ENCODE results near the gene ADARB2.
"Not testable (repeated sequence)": the region's sequence is repeated elsewhere in the genome, so short reads cannot be mapped to it uniquely, and the experiment has no call there.

Gene ADARB2

DNA sequence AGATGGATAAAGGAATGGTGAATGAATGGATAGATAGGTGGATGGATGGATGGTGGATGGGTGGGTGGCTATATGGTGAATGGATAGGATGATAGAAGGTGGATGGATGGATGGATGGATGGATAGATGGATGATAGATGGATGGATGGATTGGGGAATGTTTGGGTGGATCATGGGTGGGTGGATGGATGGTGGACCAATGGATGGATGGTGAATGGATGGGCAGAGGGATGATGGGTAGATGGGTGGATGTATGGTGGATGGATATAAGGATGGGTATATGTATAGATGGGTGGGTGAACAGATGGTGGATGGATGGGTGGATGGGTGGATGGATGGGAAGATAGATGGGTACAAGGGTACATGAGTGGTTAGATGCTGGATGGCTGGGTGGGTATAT lies 322.4 kb downstream of the ADARB2 start:
- DNase-seq, result no peak

DNA sequence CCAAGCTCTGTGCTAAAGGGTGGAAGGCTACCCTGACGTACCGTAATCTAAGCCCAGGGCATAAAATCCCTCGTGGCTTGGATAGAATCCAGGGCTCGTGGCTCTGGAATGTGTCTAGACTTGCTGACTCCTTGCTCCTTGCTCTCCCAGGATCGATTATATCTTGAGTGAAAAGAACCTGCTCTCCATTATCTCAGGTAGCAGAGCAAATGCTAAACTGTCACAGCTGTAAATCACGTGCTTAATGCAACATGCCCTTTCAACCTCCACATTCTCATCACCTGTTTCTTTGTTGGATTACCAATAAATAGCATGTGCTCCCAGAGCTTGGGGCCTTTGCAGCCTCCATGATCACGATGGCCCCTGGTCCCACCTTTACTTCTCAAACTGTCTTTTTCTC lies 323.0 kb downstream of the ADARB2 start:
- DNase-seq, result not testable (repeated sequence)

DNA sequence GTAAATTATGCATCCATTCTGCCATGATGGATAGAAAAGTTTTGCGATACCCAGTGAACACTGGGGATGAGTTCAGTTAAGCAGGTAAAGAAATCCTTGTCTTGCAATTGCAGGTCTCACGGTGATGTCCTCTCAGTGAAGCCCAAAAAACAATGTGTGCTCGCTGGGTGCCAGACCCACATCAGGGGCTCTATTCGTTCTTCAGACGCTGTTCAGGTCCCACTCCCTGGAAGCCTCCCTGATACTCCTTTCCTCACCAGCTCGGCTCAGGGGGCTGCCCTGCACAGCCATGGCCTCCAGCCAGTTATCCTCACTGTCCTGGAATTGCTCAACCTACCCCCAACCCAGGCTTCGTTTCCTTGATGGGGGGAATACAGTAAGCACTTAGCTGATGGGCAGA lies 323.5 kb downstream of the ADARB2 start:
- DNase-seq, result no peak

DNA sequence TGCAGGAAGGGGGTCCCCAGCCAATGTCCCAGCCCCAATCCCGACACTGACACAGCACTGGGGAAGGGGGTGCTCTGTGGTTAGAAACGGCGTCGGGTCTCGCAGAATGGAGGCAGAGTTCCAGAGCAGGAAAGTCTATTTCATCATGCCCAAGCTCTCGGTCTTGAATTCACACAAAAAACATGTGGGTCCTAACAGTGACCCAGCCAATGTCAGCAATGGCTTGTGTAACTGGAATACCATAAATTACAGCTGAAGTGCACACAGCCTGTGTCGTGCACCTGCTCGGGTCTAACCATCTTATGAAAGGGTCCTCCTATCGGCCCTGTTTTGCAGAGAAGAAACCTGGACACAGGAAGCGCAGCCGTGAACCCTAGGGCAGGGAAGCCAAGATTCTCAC lies 324.1 kb downstream of the ADARB2 start:
- no peak for DNase-seq

DNA sequence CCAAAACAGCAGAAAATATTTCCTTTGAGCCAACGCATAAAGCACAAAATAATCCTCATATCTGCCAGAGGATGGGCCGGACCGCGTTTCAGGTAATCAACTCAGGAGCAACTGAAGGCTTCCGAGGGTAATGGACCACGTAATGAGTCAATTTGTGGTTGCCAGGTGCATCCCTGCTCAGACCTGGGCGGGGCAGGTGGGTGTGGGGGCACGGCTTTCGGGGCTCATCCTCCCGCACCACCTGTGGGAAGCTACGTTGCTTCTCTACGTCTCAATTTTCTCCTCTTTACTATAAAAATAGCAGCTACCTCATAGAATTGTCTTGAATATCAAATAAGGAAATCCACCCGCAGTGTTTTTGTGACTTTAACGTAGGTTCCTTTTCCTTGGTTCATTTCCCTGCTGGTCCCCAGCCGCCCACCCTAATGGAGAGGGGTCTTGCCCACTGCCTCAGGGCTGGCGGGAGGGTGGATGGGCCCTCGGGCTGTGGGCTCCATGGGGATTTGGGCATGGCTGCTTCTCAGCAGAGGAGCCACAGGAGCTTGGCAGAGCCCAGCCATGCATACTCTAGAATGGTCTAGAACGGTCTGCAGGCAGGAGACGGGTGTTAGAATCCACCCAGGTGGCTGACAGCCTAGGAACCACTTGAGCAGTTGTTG lies 324.7 kb downstream of the ADARB2 start:
- no peak for DNase-seq

DNA sequence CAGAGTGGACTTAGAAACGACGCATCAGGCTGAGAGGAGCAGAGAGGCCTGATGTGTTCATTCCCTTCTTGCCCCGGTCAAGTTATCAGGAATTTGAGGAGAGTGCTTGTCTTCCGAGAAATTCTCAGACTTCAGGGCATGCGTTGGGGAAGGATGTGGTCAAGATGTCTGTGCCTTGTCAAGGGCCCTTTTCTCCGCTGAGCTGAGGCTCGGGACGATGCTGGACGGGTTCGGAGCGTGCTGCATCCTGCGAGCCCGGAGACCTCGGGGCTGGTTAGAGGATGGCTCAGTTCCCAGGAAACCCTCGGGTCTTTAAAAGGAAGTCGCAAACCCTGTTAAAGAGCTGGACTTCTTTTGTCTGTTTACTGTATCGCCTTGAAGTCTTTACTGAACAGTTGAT lies 325.4 kb downstream of the ADARB2 start:
- no peak for DNase-seq

DNA sequence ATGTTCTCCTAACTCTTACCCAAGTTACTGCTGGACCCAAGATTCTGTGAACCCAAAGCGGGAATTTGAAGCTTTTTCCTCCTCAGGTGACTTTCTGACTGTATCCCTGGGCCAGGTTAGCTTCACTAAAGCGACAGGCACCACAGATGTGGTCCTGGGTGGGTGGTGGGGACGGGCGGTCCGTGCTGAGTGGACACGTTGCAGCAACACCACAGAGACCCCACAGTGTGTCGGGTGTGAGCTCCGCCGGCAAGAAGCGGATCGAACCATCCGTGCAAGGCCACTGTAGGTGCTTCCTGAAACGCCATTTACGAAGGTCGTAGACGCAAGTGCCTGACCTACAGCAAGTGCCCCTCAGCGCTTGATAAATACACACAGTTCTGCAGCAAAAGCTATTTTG lies 325.9 kb downstream of the ADARB2 start:
- DNase-seq, result no peak

DNA sequence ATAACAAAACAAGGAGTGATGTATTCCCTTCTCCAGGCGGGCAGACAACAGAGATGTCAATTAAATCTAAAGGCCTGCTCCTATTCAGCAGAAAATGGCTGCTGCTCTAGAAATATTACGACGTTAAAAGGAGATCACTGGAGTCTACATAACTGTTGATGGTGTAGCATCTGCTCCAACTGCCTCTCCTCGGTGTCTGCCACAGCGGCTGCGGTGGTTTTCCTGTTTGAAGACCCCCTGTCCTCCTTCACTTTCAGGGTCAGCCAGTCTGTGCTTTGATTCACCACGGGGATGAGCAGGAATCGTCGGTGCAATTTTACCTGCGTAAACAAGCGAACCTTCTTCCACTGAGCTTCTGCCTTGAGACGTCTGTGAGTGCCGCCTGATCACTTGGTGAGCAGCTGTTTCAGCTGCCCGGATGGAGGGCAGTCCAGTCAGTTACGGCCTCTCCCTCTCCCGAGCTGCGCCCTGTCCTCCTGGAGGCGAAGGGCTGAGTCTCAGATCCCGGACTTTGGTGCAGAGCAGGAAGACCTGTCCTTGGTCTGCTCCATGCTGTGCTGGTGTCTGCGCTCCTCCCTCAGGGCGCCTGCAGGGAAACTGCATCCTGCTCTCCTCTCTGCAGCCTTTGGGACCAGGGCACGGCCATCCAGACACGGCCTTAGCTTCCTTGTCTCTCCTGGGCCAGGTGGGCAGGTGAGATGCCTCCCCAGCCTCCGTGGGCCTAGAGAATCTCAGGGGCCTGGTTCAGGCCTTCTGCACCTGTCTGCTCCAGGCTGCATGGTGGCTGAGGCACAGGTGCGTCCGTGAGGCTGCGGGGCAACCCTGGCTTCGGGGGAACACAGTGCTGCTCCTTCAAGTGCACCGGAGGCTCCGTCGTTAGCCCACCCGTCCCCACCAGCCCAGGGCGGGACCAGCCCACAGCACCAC lies 326.6 kb downstream of the ADARB2 start:
- no peak for DNase-seq

DNA sequence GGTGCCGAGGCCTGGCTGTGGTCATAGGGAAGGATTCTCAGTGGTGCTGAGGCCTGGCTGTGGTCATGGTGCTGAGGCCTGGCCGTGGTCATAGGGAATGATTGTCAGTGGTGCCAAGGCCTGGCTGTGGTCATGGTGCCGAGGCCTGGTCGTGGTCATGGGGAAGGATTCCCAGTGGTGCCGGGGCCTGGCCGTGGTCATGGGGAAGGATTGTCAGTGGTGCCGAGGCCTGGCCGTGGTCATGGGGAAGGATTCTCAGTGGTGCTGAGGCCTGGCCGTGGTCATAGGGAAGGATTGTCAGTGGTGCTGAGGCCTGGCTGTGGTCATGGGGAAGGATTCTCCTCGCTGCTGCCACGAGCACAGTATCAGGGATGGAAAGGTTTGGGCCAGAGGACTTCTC lies 327.3 kb downstream of the ADARB2 start:
- DNase-seq, result no peak

DNA sequence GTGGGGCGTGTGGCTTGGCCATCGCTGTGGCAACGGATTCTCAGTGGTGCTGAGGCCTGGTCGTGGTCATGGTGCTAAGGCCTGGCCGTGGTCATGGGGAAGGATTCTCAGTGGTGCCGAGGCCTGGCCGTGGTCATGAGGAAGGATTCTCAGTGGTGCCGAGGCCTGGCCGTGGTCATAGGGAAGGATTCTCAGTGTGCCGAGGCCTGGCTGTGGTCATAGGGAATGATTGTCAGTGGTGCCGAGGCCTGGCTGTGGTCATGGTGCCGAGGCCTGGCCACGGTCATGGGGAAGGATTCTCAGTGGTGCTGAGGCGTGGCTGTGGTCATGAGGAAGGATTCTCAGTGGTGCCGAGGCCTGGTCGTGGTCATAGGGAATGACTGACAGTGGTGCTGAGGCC lies 327.9 kb downstream of the ADARB2 start:
- no peak for DNase-seq

DNA sequence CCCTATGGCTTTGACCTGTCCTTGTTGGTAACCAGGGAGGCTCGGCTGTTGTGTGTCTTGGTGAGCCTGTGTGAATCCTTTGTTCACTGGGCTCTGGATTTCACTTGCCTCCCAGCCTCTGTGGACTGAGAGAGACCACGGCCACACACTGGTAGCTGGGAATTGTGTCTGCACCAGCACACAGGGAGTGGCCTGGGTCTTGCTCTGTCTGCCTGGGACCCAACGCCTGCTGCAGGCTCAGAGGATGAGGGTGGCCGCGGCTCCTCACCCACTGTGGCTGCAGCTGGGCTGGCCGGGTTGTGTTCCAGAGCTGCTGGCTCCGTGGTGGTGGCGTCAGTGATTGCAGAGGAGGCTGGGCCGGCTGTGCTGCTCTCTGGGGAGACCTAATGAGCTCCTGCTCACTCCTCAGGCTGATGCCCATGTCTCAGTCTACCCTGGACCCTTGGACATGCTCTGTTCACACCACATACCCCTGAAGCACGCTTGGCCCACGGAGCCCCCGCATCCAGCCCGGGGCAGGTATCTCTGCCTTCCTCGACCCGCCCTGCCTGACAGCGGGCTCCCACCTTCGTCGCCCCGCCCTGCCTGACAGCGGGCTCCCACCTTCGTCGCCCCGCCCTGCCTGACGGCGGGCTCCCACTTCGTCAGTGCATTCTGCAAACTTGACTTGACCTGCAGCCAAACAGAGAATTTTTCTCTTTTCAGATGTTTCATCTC lies 328.5 kb downstream of the ADARB2 start:
- no peak for DNase-seq

DNA sequence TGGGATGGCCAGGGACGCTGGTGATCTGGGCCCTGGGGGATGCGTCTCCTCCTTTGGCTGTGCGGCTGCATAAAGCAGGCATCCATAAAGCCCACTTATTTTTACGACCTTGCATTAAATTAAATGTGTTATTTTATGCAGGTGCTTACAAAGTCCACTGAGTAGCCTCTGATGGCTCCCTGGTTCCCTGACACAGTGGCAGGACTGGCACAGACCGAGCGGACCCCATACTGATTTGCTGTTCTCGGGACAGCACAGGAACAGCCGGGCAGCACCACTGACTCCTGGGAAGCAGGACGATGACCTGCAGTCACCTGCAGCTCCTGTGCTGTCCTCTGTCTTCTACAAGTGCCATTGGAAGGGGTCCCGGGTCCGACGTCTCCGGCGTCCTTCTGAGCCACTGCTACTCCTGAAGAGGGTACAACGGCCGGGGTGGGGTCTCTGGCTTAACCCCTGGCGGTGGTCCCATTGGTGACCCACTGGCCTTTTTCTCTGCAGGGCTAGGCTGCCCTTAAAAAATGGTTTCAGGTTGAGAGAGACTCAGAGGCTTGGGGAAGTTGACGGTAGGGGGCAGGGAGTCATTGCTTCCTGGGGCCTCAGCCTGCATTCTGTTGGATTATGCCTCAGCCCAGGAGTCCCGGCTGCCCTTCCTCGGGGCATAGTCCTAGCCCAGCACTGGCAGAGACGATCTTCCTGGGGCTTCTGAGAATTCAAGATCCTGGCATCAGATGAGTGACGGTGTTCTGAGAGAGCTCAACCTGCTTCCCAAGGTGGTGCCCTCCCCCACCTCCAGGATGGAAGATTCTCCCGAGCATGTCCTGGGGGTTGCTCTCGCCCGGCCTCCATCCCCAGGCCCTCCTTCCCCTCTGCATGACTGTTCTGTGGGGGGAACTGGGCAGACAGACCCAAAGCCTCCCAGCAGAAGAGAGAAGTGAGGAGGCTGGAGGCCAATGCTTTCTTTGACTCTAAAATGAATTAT lies 330.1 kb downstream of the ADARB2 start:
- DNase-seq, result no peak

DNA sequence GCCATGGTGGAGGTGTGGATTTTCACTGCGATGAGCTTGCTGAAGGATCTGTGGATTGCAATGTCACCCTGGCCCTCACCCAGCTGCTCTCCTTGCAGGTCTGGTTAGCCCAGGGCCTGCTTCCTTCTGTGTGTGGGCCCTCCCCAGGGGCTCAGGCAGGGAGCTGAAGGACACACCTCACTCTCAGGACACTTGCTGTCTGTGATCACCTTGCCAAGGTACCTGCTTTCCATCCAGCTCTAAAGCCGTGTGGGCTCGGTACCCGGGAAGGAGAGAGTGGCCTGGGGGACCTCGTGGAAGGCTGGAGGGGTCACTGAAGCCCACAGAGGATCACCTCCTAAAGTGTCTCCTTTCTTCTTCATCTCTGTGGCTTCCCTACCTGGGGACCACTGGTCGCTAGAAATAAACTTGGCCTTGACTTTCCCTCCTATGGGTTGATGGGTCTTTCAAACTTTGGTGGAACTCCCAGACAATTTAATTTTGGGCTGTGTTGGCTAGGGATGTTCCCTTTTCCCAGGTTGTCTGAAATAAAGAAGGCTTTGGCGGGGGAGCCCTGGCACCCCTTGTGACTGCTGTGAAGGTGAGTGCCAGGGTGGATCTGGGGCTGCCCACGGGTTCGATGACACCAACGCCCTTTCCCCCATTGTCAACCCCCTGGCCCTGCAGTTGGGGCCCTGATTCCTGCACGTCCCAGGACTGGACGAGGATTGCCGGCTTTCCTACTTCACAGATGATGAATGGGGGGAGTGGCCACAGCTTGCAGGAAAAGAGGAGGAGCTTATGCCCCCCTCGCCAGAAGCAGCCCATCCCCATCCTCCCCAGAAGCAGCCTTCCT lies 331.0 kb downstream of the ADARB2 start:
- DNase-seq, result no peak

DNA sequence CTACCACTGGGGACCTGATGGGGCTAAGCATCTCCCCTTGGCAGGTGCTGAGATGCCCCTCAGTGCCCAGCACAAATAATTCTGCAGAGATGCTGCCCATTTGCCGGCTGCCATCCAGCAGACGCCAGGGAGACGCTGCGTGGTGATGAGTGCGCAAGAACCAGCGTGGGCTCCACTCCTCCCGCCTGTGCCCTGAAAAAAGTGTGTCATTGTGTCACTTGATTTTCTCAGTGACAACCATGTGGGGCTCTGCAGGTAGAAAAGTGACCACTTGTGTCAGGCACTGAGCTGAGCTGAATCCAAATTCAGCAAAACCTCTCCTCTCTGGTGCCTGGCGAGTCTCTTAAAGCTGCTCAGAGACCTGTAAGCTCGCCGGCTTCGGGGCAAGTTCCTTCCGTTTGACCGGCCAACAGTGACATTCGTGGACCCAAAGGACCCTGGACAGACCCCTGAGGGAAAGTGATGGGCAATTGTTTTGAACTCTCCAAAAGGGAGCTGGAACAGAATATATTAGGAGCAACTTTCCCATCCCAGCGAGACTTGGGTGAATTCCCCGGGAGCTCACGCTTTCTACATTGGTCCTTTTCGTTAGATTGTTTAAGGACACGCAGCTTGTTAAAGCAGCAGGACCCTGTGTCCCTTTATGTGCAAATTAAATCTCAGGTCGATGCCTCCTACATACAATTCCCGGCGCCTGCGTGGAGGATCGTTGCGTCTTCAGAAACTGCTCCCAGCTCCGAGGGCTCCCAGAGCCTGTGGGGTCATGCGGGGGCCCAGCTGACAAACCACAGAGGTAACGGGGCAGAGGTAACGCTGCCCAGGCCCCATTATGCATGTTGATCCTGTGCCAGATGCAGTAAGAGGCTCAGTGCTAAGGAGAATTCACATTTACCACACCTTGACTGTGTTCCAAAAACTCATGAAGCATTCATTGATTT lies 332.7 kb downstream of the ADARB2 start:
- DNase-seq, result no peak

DNA sequence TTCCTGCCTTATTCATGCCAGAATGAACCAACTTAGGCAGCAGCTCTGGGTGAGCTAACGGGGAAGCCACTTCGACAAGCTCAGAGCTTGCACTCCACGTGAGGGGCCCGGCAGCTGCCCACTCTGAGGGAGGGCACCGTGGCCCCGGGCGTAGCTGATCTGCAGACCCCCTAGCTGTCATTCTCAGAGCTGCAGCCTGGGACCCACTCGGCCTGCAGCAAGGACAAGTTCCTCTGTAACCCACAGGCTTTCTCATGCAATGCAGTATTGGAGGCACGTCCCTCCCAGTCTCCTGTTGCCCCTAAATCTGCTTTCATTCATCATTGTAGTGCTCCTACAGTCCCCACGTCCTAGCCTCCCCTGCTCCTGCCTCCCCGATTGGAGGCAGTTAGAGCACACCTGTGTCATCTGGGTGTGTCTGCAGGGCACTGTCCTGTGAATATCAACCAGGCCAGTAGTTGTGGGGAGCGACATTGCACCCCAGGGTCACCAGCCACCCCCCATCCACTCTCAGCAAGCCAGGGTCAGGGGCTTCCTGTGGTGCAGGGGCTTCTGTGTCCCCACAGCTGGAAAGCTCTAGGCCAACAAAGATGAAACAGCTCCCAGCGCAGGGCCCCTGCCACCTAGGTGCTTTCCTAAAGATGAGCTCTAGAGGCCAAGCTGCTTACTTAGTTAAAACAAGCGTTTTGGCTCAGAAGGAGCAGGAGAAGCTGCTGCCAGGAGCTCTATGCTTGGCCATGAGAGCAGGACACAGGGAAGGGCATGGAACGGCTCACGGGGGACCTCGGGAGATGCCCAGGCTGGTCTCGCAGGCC lies 333.6 kb downstream of the ADARB2 start:
- DNase-seq, result no peak

DNA sequence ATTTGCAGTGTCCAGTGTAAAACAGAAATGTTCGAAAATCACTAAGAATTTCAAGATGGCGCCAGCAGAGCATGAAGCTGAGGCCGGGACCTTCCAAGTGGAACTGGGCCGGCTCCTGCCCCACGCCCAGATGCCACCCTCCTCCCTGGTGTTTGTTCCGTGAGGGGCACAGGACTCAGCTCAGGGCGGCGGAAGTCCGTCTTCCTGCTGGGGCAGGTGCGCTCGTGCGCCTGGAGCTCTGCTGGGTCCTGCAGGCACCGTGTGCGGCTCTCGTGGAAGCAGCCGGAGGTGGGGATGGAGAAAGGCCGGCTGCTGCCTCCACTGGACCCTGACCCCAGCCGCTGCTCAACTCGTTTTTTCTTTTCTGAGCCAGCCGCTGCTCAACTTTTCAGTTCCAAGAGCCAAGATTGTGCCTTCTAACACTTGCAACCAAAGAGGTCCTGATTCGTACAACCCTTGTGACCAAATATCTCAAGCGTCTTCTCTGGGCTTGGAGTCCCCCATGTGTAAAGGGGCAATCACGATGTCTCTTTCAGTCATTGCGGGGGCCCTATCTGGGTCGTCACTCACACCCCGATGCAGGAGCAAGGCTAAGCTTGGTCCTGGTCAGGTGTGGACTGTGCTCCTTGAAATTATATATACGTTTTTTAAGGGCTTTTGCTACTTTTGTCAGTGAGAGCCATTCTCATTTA lies 334.4 kb downstream of the ADARB2 start:
- no peak for DNase-seq

DNA sequence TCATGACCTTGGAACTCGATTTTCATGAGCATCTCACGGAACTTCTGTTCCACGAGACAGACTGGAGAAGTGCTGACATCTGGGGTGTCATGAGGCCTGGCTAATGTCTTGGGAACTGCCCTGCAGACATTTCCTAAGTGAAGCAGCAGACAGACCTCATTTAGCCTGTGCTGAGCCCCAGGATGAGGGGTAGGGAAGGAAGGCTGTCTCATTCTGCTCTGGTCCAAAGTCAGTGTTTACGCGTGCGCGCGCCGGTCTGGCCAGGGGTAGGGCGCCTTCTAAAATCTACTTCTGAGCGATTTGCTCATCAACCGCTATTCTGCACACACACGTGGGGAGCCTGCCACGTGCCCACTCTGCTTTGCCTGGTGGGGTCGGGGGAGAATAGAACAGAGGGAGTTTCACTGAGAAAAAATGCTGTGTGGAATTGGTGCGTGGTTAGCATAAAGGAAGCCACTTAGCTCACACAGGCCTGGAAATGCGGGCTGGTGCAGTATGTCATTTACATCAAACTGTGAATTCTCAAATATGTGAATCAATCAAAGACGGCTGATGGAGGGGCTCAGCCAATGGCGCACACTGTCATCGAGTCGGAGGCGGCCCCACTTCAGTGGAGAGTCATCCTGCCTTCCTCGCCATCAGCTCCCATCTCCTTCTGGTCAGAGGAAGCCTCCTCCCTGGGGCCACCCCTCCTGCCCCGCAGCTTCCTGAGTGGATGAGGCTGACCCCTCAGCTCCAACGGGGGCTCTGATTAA lies 335.1 kb downstream of the ADARB2 start:
- no peak for DNase-seq
